A549 (cell line): ENCODE measurements around the gene PLCB1. TPM values are rescaled to one million over a fixed set of nuclear protein-coding genes. Genes with fewer than 3 reads are reported as not detected.

Experiments used
- ATAC-seq, 2 experiments: fragments of 200-7000 bp in 1 of 2; fragments of >200 bp in 1 of 2; cut with Nextera tagmentation in 1 of 2; cut with Tn5 transposase in 1 of 2; 3 replicates each; pipeline versions ENCODE4 v1.8.0 to v1.9.1; 2018 to 2020; ENCODE audit warnings: mild to moderate bottlenecking in 1 of 2, moderate library complexity in 1 of 2
- CTCF ChIA-PET: fragments of 300-600 bp; sonication (Branson Sonifier 250); formaldehyde crosslinking; extraction: SDS; loops from one replicate; lab custom pipeline; 2021; ENCODE audit warnings: antibody characterized with exemption, inconsistent platforms; lab: Yijun Ruan, JAX
- POLR2A ChIA-PET: fragments of 350-600 bp; formaldehyde crosslinking; extraction: SDS; loops from one replicate; lab custom pipeline; 2021; ENCODE audit warnings: antibody characterized with exemption, inconsistent platforms; lab: Yijun Ruan, JAX
- DNase-seq, 2 experiments: peaks; one replicate each; pipeline versions ENCODE4 v3.0.0 to v3.0.0-alpha.2; 2011 to 2016; ENCODE audit warnings: low read depth in 1 of 2, low spot score in 1 of 2
- FAIRE-seq: peaks from 2 replicates; lab custom pipeline; 2011; peaks lifted over from hg19 to GRCh38; lab: Jason Lieb, UNC
- H3K27ac ChIP-seq, 2 experiments: fragments of >200 bp; sonication (Bioruptor Twin); formaldehyde crosslinking; 3 replicates each; pipeline ENCODE4 v1.5.1; 2016 to 2017
- H3K4me1 ChIP-seq: fragments of >200 bp; sonication (Bioruptor Twin); formaldehyde crosslinking; 3 replicates; pipeline ENCODE4 v1.6.1; 2016
- H3K4me2 ChIP-seq: fragments of >200 bp; sonication (Bioruptor Twin); formaldehyde crosslinking; 3 replicates; pipeline ENCODE4 v1.6.1; 2016
- H3K4me3 ChIP-seq: fragments of >200 bp; sonication (Bioruptor Twin); formaldehyde crosslinking; 3 replicates; pipeline ENCODE4 v1.5.1; 2016
- H3K9me3 ChIP-seq: fragments of >200 bp; sonication (Bioruptor Twin); formaldehyde crosslinking; 3 replicates; pipeline ENCODE4 v1.6.1; 2016
- CBX2 ChIP-seq: fragments of 200-600 bp; sonication (generic); IDR thresholded peaks from 2 replicates; pipeline ENCODE4 v1.6.1; 2016; ENCODE audit warnings: low read depth, mild to moderate bottlenecking, borderline replicate concordance
- CHD4 ChIP-seq: fragments of 200-600 bp; sonication (generic); IDR thresholded peaks from 2 replicates; pipeline ENCODE4 v1.6.1; 2016; ENCODE audit warnings: antibody characterized with exemption, mild to moderate bottlenecking, borderline replicate concordance
- EHF ChIP-seq: fragments of 250-450 bp; sonication (Bioruptor Pico); IDR thresholded peaks from 2 replicates; pipeline ENCODE4 v1.5.0; 2020; ENCODE audit warnings: mild to moderate bottlenecking
- EHMT2 ChIP-seq: fragments of 200-600 bp; sonication (generic); IDR thresholded peaks from 2 replicates; pipeline ENCODE4 v1.6.1; 2016; ENCODE audit warnings: antibody characterized with exemption, low read depth, mild to moderate bottlenecking, moderate library complexity
- FOXS1 ChIP-seq: fragments of 250-450 bp; sonication (Bioruptor Pico); IDR thresholded peaks from 2 replicates; pipeline ENCODE4 v1.5.0; 2020; ENCODE audit warnings: mild to moderate bottlenecking, moderate library complexity
- HES2 ChIP-seq: fragments of >200 bp; sonication (Bioruptor Twin); formaldehyde crosslinking; IDR thresholded peaks from 2 replicates; pipeline ENCODE4 v1.6.1; 2016
- HEYL ChIP-seq: fragments of 250-450 bp; sonication (Bioruptor Pico); IDR thresholded peaks from 2 replicates; pipeline ENCODE4 v1.8.0; 2021; ENCODE audit warnings: mild to moderate bottlenecking, moderate library complexity
- HOXB5 ChIP-seq: fragments of 250-450 bp; sonication (Bioruptor Pico); IDR thresholded peaks from 2 replicates; pipeline ENCODE4 v1.5.0; 2020; ENCODE audit warnings: mild to moderate bottlenecking, moderate library complexity
- JUN ChIP-seq, 2 experiments: fragments of >200 bp; sonication (Bioruptor Twin); formaldehyde crosslinking; IDR thresholded peaks; 2 replicates in 1 of 2; 3 replicates in 1 of 2; pipeline ENCODE4 v1.6.1; 2016 to 2017
- MAFK ChIP-seq: fragments of 450-650 bp; IDR thresholded peaks from 2 replicates; pipeline ENCODE4 v1.6.1; 2014; ENCODE audit not compliant: partially characterized antibody
- MAZ ChIP-seq: fragments of 150-350 bp; IDR thresholded peaks from 2 replicates; pipeline ENCODE4 v1.6.1; 2014; ENCODE audit warnings: antibody characterized with exemption, low read depth, low read length, borderline replicate concordance
- PBX3 ChIP-seq: IDR thresholded peaks from 2 replicates; pipeline ENCODE4 v1.6.1; 2012
- POLR2AphosphoS2 ChIP-seq: conservative IDR thresholded peaks from 2 replicates; pipeline ENCODE4 v1.6.1; 2012; ENCODE audit warnings: low read length, improper control_type of control experiment, inconsistent platforms
- RAD21 ChIP-seq, 2 experiments: fragments of >200 bp in 1 of 2; sonication (Bioruptor Twin) in 1 of 2; formaldehyde crosslinking in 1 of 2; IDR thresholded peaks in 1 of 2; conservative IDR thresholded peaks in 1 of 2; 2 replicates in 1 of 2; 3 replicates in 1 of 2; pipeline ENCODE4 v1.6.1; 2012 to 2018; ENCODE audit warnings: inconsistent platforms in 1 of 2
- RNF2 ChIP-seq: fragments of 200-600 bp; sonication (generic); IDR thresholded peaks from 2 replicates; pipeline ENCODE4 v1.6.1; 2016; ENCODE audit warnings: low read depth, mild to moderate bottlenecking, antibody characterized with exemption, moderate library complexity, borderline replicate concordance
- SMC3 ChIP-seq: fragments of >200 bp; sonication (Bioruptor Twin); formaldehyde crosslinking; IDR thresholded peaks from 3 replicates; pipeline ENCODE4 v1.6.1; 2018; ENCODE audit warnings: inconsistent platforms
- SREBF2 ChIP-seq: fragments of 450-650 bp; IDR thresholded peaks from 2 replicates; pipeline ENCODE4 v1.6.1; 2014; ENCODE audit warnings: mild to moderate bottlenecking, moderate library complexity
- ZC3H11A ChIP-seq: fragments of 450-650 bp; IDR thresholded peaks from 2 replicates; pipeline ENCODE4 v1.6.1; 2014; ENCODE audit warnings: antibody characterized with exemption, mild to moderate bottlenecking
- ZFP36 ChIP-seq: fragments of 450-650 bp; IDR thresholded peaks from 2 replicates; pipeline ENCODE4 v1.6.1; 2014; ENCODE audit warnings: borderline replicate concordance; ENCODE audit not compliant: partially characterized antibody
- ZNF302 ChIP-seq: fragments of 250-450 bp; sonication (Bioruptor Pico); IDR thresholded peaks from 2 replicates; pipeline ENCODE4 v1.9.0; 2021; ENCODE audit warnings: inconsistent platforms, mild to moderate bottlenecking, moderate library complexity
- ZSCAN20 ChIP-seq: fragments of 250-450 bp; sonication (Bioruptor Pico); IDR thresholded peaks from 2 replicates; pipeline ENCODE4 v1.8.0; 2022; ENCODE audit warnings: mild to moderate bottlenecking, moderate library complexity
- WGBS: methylation state at CpG from one replicate; pipeline ENCODE4 v1.1.6; 2017; ENCODE audit errors: missing lambda C conversion rate; 5-methylcytosine and 5-hydroxymethylcytosine counted together
- polyA plus RNA-seq, 4 experiments: library from polyadenylated mRNA; depleted of rRNA in 3 of 4; stranded (reverse); fragments of >200 nt; fragmentation: RNase III in 1 of 4; extraction: RNeasy Plus Mini Kit Qiagen cat#74134 plus additional on column Dnase treatment in 1 of 4; gene quantifications; 2 replicates in 3 of 4; 3 replicates in 1 of 4; pipeline ENCODE4 v1.2.3, GENCODE V29; 2011 to 2017
- TF ChIP-seq, protein P1 (sequence below): fragments of 250-450 bp; sonication (Bioruptor Pico); IDR thresholded peaks from 2 replicates; pipeline ENCODE4 v1.5.0; 2021; ENCODE audit warnings: mild to moderate bottlenecking, moderate library complexity, borderline replicate concordance
- TF ChIP-seq, protein P2 (sequence below): fragments of 450-650 bp; IDR thresholded peaks from 2 replicates; pipeline ENCODE4 v1.6.1; 2014; ENCODE audit warnings: antibody characterized with exemption

Gene PLCB1
- polyA plus RNA-seq, 2 of the 4 experiments (the other 2 are of a cell fraction), result 0.97 to 6.3 TPM

DNA sequence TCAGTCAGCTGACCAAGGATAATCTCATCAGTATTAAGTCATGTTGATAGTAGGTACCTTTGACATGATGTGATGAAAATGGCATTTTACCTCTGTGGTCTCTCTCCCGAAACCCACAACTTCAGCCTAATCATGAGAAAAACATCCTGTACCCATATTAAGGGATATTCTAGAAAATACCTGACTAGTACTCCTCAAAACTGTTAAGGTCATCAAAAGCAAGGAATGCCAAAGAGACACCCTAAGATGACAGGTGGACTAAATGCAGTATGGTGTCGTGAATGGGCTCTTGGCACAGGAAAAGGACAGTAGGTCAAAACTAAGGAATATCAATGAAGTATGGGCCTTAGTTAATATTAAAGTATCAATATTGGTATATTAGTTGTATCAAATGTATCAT lies 221.4 kb downstream of the PLCB1 start:
- no peak for DNase-seq
- Histone ChIP-seq H3K27ac (no peak overlapping the region), H3K9me3 (no peaks in the 10 kb centered on the region), H3K4me3 (no peak overlapping the region), H3K4me1 (no peaks in the 10 kb centered on the region), H3K4me2 (no peak overlapping the region)
- peak; percentile 8 for TF ChIP-seq MAFK
- no peak for TF ChIP-seq JUN (IDR thresholded peaks at IDR 0.05)
- ChIA-PET CTCF (interaction anchor here (1.1 kb wide), 1 partner anchor 368 kb away, joined by 5 read pairs; no protein-coding TSS in a partner anchor), POLR2A (no interaction called here)
- no peak for FAIRE-seq
- ATAC-seq, result no peak
- 33% methylated on average over 2 of the region's 2 CpGs for WGBS

DNA sequence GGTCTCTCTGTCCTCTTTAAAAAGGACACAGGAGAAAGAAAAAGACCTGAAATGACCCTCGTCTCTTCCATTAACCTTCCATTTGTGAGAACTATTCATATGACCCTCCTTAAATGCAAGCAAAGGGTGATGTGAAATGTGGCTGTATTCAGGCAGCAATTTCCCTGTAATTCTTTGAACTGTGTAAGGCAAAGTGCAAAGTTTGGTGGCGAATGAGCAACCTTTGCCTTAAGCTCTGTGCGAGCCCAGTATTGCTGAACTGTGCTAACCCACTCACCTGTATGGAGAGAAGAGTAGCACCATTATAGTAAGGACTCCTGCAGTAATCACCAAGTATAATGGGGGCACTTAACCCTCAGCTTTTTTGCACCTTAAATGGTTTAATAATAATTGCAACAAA lies 223.4 kb downstream of the PLCB1 start:
- 9% methylated on average over 3 of the region's 3 CpGs for WGBS
- Histone ChIP-seq H3K4me2 (no peak overlapping the region), H3K4me1 (no peaks in the 10 kb centered on the region), H3K9me3 (no peaks in the 10 kb centered on the region), H3K27ac (no peak overlapping the region), H3K4me3 (no peak overlapping the region)
- POLR2A ChIA-PET, result no interaction called here
- DNase-seq, result no peak
- no peak for FAIRE-seq
- CTCF ChIA-PET, result interaction anchor here (0.7 kb wide), 1 partner anchor 348 kb away, joined by 5 read pairs; no protein-coding TSS in a partner anchor
- TF ChIP-seq CBX2 (no peak), FOXS1 (CRISPR knock-in tag) (no peak), SMC3 (no peak), MAFK (no peak), HES2 (no peak), POLR2AphosphoS2 (no peak), SREBF2 (no peak), RAD21 (conservative IDR thresholded peaks at IDR 0.05 in 1 of 2, IDR thresholded peaks at IDR 0.05 in 1 of 2) (no peak), HOXB5 (no peak)
- ATAC-seq, result no peak

GRCh38 chr20:8356806-8357205 lies 224.7 kb downstream of the PLCB1 start:
- H3K9me3 ChIP-seq, result no peaks in the 10 kb centered on the region
- H3K4me3 ChIP-seq, result no peak overlapping the region
- no peaks in the 10 kb centered on the region for H3K4me1 ChIP-seq
- DNase-seq (no peak), FAIRE-seq (no peak), ATAC-seq (no peak)
- H3K4me2 ChIP-seq, result no peak overlapping the region
- 25% methylated on average over 2 of the region's 2 CpGs for WGBS
- TF ChIP-seq CBX2, result no peak
- no peak for TF ChIP-seq ZC3H11A
- TF ChIP-seq MAFK, result no peak
- TF ChIP-seq, protein P1, sequence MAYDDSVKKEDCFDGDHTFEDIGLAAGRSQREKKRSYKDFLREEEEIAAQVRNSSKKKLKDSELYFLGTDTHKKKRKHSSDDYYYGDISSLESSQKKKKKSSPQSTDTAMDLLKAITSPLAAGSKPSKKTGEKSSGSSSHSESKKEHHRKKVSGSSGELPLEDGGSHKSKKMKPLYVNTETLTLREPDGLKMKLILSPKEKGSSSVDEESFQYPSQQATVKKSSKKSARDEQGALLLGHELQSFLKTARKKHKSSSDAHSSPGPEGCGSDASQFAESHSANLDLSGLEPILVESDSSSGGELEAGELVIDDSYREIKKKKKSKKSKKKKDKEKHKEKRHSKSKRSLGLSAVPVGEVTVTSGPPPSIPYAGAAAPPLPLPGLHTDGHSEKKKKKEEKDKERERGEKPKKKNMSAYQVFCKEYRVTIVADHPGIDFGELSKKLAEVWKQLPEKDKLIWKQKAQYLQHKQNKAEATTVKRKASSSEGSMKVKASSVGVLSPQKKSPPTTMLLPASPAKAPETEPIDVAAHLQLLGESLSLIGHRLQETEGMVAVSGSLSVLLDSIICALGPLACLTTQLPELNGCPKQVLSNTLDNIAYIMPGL, result no peak
- no peak for TF ChIP-seq SREBF2
- TF ChIP-seq FOXS1 (CRISPR knock-in tag), result no peak
- ChIA-PET POLR2A (no interaction called here), CTCF (interaction anchor here (0.6 kb wide), 1 partner anchor 204 kb away, joined by 3 read pairs; no protein-coding TSS in a partner anchor)
- no peak overlapping the region for H3K27ac ChIP-seq

DNA sequence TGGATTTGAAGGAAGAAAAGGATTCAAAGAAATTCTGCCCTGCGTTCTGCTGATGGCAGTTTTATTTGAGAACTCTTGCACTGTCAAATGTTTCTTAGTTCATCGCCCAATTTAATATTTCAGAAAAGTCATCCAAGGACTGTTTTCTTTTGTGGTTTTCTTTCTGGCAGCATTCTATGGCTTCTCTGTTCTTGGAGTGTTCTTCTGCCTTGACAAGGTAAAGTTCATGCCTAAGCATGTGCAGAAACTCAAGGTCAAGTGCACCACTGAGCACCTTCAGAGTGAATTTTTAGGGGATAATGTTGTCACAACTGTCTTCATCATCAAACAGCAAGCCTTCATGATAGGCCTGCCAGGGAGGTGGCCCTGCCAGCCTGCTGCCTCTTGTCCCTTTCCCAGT lies 225.6 kb downstream of the PLCB1 start:
- ATAC-seq (no peak), FAIRE-seq (no peak), DNase-seq (no peak)
- H3K27ac ChIP-seq, result no peak overlapping the region
- ChIA-PET POLR2A (no interaction called here), CTCF (no interaction called here)
- WGBS, result 24% methylated on average over 2 of the region's 2 CpGs
- no peaks in the 10 kb centered on the region for H3K4me1 ChIP-seq
- TF ChIP-seq HES2 (no peak), EHMT2 (no peak), ZNF302 (CRISPR knock-in tag) (no peak), CHD4 (no peak), MAZ (no peak), HEYL (CRISPR knock-in tag) (no peak), ZC3H11A (no peak), PBX3 (no peak), ZSCAN20 (CRISPR knock-in tag) (no peak), EHF (CRISPR knock-in tag) (no peak), ZFP36 (no peak), RNF2 (no peak), JUN (IDR thresholded peaks at IDR 0.05) (no peak)
- TF ChIP-seq, protein P2, sequence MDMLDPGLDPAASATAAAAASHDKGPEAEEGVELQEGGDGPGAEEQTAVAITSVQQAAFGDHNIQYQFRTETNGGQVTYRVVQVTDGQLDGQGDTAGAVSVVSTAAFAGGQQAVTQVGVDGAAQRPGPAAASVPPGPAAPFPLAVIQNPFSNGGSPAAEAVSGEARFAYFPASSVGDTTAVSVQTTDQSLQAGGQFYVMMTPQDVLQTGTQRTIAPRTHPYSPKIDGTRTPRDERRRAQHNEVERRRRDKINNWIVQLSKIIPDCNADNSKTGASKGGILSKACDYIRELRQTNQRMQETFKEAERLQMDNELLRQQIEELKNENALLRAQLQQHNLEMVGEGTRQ, result no peak
- H3K9me3 ChIP-seq, result no peaks in the 10 kb centered on the region
- H3K4me3 ChIP-seq, result no peak overlapping the region
- no peak overlapping the region for H3K4me2 ChIP-seq
